ENCODE data around the gene OTUB1. TPM values are rescaled to one million over a fixed set of nuclear protein-coding genes. Genes with fewer than 3 reads are reported as not detected.

OTUB1 gene
- polyA plus RNA-seq, 1 donor: 49.5 TPM

Other genes with a start within 250 kb of the OTUB1 start
- gene ZFTA, start 217.7 kb upstream of the OTUB1 start, polyA plus RNA-seq (ENCODE audit: insufficient read length): 35.1 TPM
- 21.3 TPM for gene SPINDOC, start 173.0 kb upstream of the OTUB1 start, polyA plus RNA-seq (ENCODE audit: insufficient read length)
- gene MARK2, start 147.3 kb upstream of the OTUB1 start, polyA plus RNA-seq (ENCODE audit: insufficient read length): 19.8 TPM
- gene RCOR2, start 69.3 kb upstream of the OTUB1 start, polyA plus RNA-seq (ENCODE audit: insufficient read length): 11.0 TPM
- 17.1 TPM for gene NAA40, start 47.4 kb upstream of the OTUB1 start, polyA plus RNA-seq (ENCODE audit: insufficient read length)
- gene COX8A, start 11.8 kb upstream of the OTUB1 start, polyA plus RNA-seq (ENCODE audit: insufficient read length): 261 TPM
- 2.8 TPM for gene FLRT1, start 49.5 kb downstream of the OTUB1 start, polyA plus RNA-seq (ENCODE audit: insufficient read length)
- 77.9 TPM for gene MACROD1, start 179.7 kb downstream of the OTUB1 start, polyA plus RNA-seq (ENCODE audit: insufficient read length)
- gene STIP1, start 199.7 kb downstream of the OTUB1 start, polyA plus RNA-seq (ENCODE audit: insufficient read length): 125 TPM
- gene FERMT3, start 220.3 kb downstream of the OTUB1 start, polyA plus RNA-seq (ENCODE audit: insufficient read length): 11.1 TPM
- gene TRPT1, start 239.7 kb downstream of the OTUB1 start, polyA plus RNA-seq (ENCODE audit: insufficient read length): 81.4 TPM
- gene NUDT22, start 239.8 kb downstream of the OTUB1 start, polyA plus RNA-seq (ENCODE audit: insufficient read length): 17.2 TPM
- 66.2 TPM for gene DNAJC4, start 244.1 kb downstream of the OTUB1 start, polyA plus RNA-seq (ENCODE audit: insufficient read length)
- gene VEGFB, start 248.1 kb downstream of the OTUB1 start, polyA plus RNA-seq (ENCODE audit: insufficient read length): 101 TPM

All from hindlimb muscle (tissue), 1 donor.